Heart left ventricle (tissue), 16 donors: ENCODE results near the gene F7. TPM values are rescaled to one million over a fixed set of nuclear protein-coding genes. Genes with fewer than 3 reads are reported as not detected.

Source experiments
- ATAC-seq, 4 donors: fragments of 200-7000 bp; cut with Tn5 transposase; one replicate each; pipeline ENCODE4 v1.9.1; 2020 to 2022; ENCODE audit warnings: moderate library complexity in 4 of 4, mild to moderate bottlenecking in 3 of 4, moderate number of reproducible peaks in 1 of 4
- DNase-seq, 5 donors: peaks; one replicate each; pipeline ENCODE4 v3.0.0-alpha.2; 2020
- H3K27ac ChIP-seq, 12 donors: fragments of 200-600 bp; sonication (generic) in 4 of 12; one replicate each; pipeline versions ENCODE4 v1.5.0 to v1.8.0; 2016 to 2022; ENCODE audit warnings: mild to moderate bottlenecking in 2 of 12
- H3K27me3 ChIP-seq, 9 donors: fragments of 200-600 bp; sonication (generic) in 2 of 9; one replicate each; pipeline versions ENCODE4 v1.5.1 to v1.8.0; 2016 to 2022; ENCODE audit warnings: mild to moderate bottlenecking in 3 of 9
- H3K36me3 ChIP-seq, 9 donors: fragments of 200-600 bp; sonication (generic) in 2 of 9; one replicate each; pipeline versions ENCODE4 v1.5.0 to v1.8.0; 2018 to 2022; ENCODE audit warnings: mild to moderate bottlenecking in 2 of 9
- H3K4me1 ChIP-seq, 12 donors: fragments of 200-600 bp; sonication (generic) in 4 of 12; one replicate each; pipeline versions ENCODE4 v1.5.0 to v1.8.0; 2016 to 2022; ENCODE audit warnings: mild to moderate bottlenecking in 3 of 12
- H3K4me3 ChIP-seq, 12 donors: fragments of 200-600 bp; sonication (generic) in 4 of 12; one replicate each; pipeline versions ENCODE4 v1.5.0 to v1.8.0; 2017 to 2022; ENCODE audit warnings: mild to moderate bottlenecking in 9 of 12, moderate library complexity in 4 of 12
- H3K9me3 ChIP-seq, 12 donors: fragments of 200-600 bp; sonication (generic) in 4 of 12; one replicate each; pipeline versions ENCODE4 v1.5.0 to v1.8.0; 2016 to 2022; ENCODE audit warnings: mild to moderate bottlenecking in 1 of 12
- POLR2A ChIP-seq, 2 donors: fragments of 450-650 bp; IDR thresholded peaks; one replicate each; pipeline ENCODE4 v1.6.1; 2017; ENCODE audit warnings: antibody characterized with exemption in 2 of 2, mild to moderate bottlenecking in 2 of 2, moderate library complexity in 2 of 2
- WGBS, 4 donors: extraction: QIAGEN DNeasy Blood & Tissue Kit in 2 of 4; methylation state at CpG; one replicate each; pipeline versions ENCODE4 v1.1.5 to v1.1.7; 2013 to 2018; 5-methylcytosine and 5-hydroxymethylcytosine counted together
- intact Hi-C, 10 donors: fragments of 100-400 bp; cut with DNase I; formaldehyde crosslinking; loops; one replicate each; pipeline versions ENCODE4 v1.11.1 to v1.14.2; 2022
- polyA plus RNA-seq, 2 donors: library from polyadenylated mRNA; stranded (reverse); fragments of 200-250 nt; gene quantifications; one replicate each; pipeline ENCODE4 v1.2.3, GENCODE V29; 2013
- total RNA-seq, 9 donors: library from RNA; depleted of rRNA in 2 of 9; stranded (reverse); fragments of >200 nt in 2 of 9; fragmentation: NEBNext Ultra II Directional in 3 of 9; extraction: Animal tissue kit (Norgen Biotek cat#: 25700) in 3 of 9; gene quantifications; one replicate each; pipeline versions ENCODE4 v1.1.0 to v1.2.4, GENCODE V29; 2016 to 2023
- TF ChIP-seq, protein P1 (sequence below), 12 donors: fragments of 200-600 bp; sonication (generic) in 4 of 12; IDR thresholded peaks; one replicate each; pipeline versions ENCODE4 v1.5.0 to v1.8.0; 2018 to 2022; ENCODE audit warnings: antibody characterized with exemption in 12 of 12, mild to moderate bottlenecking in 5 of 12
- donor health status: ischemic (EF 13 %, LVEDD 7.1; RV severe dilation, severe dysfunction).
- donor health status: healthy with polysubstance abuse.
- donor health status: DM: no; HTN: yes; CAD: no.
- donor health status: DM: no; HTN: no; CAD: no.
- donor health status: ischemic (EF 25% LVEDD 6.9; RV normal size, moderate dysfunction).
- donor health status: ischemic (EF 25% LVEDD 5.7; RV mildly dilated, moderate dysfunction).
- donor health status: healthy.
- donor health status: DM: yes; HTN: yes; CAD: no.
- donor health status: ischemic (EF 35%, LVEDD 5.7; RV mildly dilated, moderate dysfunction).
- donor health status: nonischemic (EF 11% LVEDD 7.7; RV severe dilation, severe dysfunction).
- donor health status: DM: yes; HTN: yes; CAD: no.
- donor health status: PGD.
- donor health status: ischemic (EF 29% LVEDD 5.4; RV normal size, mild dysfunction).
- donor health status: nonischemic (EF 23%, LVEDD 6.1; RV moderate dilation, normal function).

F7 gene
- total and polyA plus RNA-seq, 11 donors = 0.01 to 0.41 (median 0.13) TPM; not detected in 7

DNA sequence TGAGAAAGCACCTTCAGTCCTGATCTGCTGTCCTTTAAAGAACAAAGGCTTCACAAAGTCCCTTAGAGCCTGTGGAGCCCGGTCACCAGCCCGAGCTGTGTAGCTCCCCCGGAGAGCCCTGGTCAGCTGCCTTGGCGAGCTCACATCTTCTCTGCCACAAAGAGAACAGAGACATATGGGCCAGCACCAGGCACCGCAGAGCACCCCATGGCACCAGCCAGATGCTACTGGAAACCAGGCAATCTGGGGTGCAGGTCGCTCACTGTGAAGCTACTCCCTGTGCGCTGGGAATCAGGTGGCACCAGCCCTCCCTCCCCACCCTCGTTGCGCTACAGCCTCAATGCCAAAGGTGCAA is 44.3 kb upstream of the F7 start:
- H3K27me3 ChIP-seq = no peaks in the 10 kb centered on the region
- 87 to 94% (median 91%) methylated on average over 4 to 9 of the region's 9 CpGs for WGBS, 4 donors
- H3K4me1 ChIP-seq = no peaks in the 10 kb centered on the region
- no peaks in the 10 kb centered on the region for H3K9me3 ChIP-seq
- peaks cover 0 to 47% (median 2%) of the 10 kb centered on the region in 9 donors for H3K36me3 ChIP-seq
- DNase-seq = peak in 2 of 5 donors; percentile 5 to 21
- intact Hi-C loops = no loop called here
- TF ChIP-seq, protein P1, sequence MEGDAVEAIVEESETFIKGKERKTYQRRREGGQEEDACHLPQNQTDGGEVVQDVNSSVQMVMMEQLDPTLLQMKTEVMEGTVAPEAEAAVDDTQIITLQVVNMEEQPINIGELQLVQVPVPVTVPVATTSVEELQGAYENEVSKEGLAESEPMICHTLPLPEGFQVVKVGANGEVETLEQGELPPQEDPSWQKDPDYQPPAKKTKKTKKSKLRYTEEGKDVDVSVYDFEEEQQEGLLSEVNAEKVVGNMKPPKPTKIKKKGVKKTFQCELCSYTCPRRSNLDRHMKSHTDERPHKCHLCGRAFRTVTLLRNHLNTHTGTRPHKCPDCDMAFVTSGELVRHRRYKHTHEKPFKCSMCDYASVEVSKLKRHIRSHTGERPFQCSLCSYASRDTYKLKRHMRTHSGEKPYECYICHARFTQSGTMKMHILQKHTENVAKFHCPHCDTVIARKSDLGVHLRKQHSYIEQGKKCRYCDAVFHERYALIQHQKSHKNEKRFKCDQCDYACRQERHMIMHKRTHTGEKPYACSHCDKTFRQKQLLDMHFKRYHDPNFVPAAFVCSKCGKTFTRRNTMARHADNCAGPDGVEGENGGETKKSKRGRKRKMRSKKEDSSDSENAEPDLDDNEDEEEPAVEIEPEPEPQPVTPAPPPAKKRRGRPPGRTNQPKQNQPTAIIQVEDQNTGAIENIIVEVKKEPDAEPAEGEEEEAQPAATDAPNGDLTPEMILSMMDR (IDR thresholded peaks at IDR 0.05) = no peak
- TF ChIP-seq POLR2A (IDR thresholded peaks at IDR 0.05) = no peak
- no peak overlapping the region for H3K27ac ChIP-seq
- ATAC-seq = peak in 1 of 4 donors; percentile 5
- H3K4me3 ChIP-seq = no peak overlapping the region

DNA sequence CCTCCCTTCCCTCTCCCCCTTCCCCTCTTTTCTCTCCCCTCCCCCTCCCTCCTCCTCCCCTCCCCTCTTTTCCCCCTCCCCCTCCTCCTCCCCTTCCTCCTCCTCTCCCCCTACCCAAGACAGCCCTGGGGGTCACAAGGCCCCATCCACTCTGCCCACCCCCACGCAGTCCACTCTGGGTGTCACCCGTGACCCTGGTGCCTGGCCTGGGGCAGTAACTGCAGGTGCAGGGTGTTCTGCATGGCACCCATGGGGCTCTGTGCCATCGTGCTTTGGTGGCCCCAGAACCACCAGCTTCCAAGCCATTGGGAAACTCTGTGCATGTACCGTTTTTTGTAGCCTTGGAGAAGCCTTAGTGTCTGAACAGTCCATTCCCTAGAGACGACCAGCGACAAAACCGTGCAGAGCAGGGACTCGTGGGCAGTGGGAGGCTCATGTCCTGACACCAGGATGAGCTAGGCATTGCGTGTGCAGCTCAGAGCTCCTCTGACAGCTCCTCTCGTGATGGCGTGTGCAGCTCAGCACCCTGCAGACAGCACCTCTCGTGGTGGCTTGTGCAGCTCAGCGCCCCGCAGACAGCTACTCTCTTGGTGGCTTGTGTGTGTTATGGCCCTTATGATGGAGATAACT is 43.7 kb upstream of the F7 start:
- WGBS, 4 donors = 45 to 88% (median 82%) methylated on average over 4 to 14 of the region's 14 CpGs
- peaks cover 0 to 50% (median 4%) of the 10 kb centered on the region in 9 donors for H3K36me3 ChIP-seq
- peak in 2 of 5 donors; percentile 19 to 44 for DNase-seq
- no peak for ATAC-seq
- H3K4me1 ChIP-seq = no peaks in the 10 kb centered on the region
- no peak overlapping the region for H3K4me3 ChIP-seq
- H3K9me3 ChIP-seq = no peaks in the 10 kb centered on the region
- intact Hi-C loops = no loop called here
- H3K27me3 ChIP-seq = no peaks in the 10 kb centered on the region
- TF ChIP-seq, protein P1 (IDR thresholded peaks at IDR 0.05) = no peak
- TF ChIP-seq POLR2A (IDR thresholded peaks at IDR 0.05) = no peak
- no peak overlapping the region for H3K27ac ChIP-seq

DNA sequence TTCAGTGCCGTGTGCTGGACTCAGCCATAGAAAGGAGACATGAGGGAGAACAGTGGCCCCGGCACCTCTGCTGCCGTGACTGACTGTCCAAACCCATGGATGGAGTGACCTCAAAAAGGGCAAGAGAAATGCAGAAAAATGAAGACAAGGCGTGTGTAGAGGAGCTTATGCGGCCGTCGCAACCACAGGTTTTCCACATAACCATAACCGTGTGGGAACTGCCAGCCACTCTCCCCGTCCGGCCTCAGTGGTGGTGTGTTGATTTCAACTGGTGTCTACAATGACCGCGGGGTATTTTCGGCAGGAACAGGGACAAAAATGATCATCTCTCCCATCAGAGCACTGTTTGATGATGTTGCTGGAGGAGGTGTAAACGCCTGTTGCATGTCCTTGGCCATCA is 42.9 kb upstream of the F7 start:
- WGBS, 4 donors = 90 to 95% (median 93%) methylated on average over 14 of the region's 14 CpGs
- Histone ChIP-seq H3K27me3 (no peaks in the 10 kb centered on the region), H3K36me3 (peaks cover 0 to 50% (median 4%) of the 10 kb centered on the region in 9 donors), H3K9me3 (no peaks in the 10 kb centered on the region), H3K4me1 (no peaks in the 10 kb centered on the region), H3K4me3 (no peak overlapping the region), H3K27ac (no peak overlapping the region)
- DNase-seq (peak in 1 of 5 donors; percentile 6), ATAC-seq (no peak)
- intact Hi-C loops = no loop called here
- TF ChIP-seq, protein P1 (IDR thresholded peaks at IDR 0.05) = no peak
- no peak for TF ChIP-seq POLR2A (IDR thresholded peaks at IDR 0.05)

DNA sequence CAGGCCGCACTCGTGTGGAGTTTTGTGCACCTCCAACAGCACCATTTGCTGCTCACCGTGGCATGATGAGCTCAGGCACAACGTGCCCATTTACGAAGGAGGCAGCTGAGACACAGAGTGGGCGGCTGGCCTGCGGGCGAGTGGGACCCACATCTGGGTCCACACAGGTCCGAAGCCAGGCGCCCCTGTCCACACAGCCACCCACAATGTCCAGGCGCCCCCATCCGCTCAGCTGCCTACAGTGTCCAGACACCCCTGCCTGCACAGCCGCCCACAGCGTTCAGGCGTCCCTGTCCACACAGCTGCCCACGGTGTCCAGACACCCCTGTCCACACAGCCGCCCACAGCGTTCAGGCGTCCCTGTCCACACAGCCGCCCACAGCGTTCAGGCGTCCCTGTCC is 42.5 kb upstream of the F7 start:
- H3K36me3 ChIP-seq = peaks cover 0 to 50% (median 4%) of the 10 kb centered on the region in 9 donors
- intact Hi-C loops = no loop called here
- H3K4me3 ChIP-seq = no peak overlapping the region
- ATAC-seq (peak in 1 of 4 donors; percentile 3), DNase-seq (peak in 2 of 5 donors; percentile 18 to 56)
- TF ChIP-seq, protein P1 (IDR thresholded peaks at IDR 0.05) = no peak
- no peak for TF ChIP-seq POLR2A (IDR thresholded peaks at IDR 0.05)
- H3K4me1 ChIP-seq = no peaks in the 10 kb centered on the region
- no peaks in the 10 kb centered on the region for H3K9me3 ChIP-seq
- no peaks in the 10 kb centered on the region for H3K27me3 ChIP-seq
- H3K27ac ChIP-seq = no peak overlapping the region
- WGBS, 4 donors = 91 to 95% (median 94%) methylated on average over 16 to 22 of the region's 22 CpGs
